ENCODE measurements around the gene ATF7IP2. TPM values are rescaled to one million over a fixed set of nuclear protein-coding genes. Genes with fewer than 3 reads are reported as not detected.

Gene ATF7IP2
- total RNA-seq, 1 donor from 2014 or later = 12.3 TPM

GRCh38 chr16:10520869-10521578, 135.2 kb downstream of the ATF7IP2 start:
- TF ChIP-seq, protein P1, sequence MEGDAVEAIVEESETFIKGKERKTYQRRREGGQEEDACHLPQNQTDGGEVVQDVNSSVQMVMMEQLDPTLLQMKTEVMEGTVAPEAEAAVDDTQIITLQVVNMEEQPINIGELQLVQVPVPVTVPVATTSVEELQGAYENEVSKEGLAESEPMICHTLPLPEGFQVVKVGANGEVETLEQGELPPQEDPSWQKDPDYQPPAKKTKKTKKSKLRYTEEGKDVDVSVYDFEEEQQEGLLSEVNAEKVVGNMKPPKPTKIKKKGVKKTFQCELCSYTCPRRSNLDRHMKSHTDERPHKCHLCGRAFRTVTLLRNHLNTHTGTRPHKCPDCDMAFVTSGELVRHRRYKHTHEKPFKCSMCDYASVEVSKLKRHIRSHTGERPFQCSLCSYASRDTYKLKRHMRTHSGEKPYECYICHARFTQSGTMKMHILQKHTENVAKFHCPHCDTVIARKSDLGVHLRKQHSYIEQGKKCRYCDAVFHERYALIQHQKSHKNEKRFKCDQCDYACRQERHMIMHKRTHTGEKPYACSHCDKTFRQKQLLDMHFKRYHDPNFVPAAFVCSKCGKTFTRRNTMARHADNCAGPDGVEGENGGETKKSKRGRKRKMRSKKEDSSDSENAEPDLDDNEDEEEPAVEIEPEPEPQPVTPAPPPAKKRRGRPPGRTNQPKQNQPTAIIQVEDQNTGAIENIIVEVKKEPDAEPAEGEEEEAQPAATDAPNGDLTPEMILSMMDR (IDR thresholded peaks at IDR 0.05) = no peak
- no peaks in the 10 kb centered on the region for H3K27me3 ChIP-seq
- peaks cover 13% of the 10 kb centered on the region for H3K36me3 ChIP-seq
- no peak overlapping the region for H3K4me3 ChIP-seq
- H3K4me1 ChIP-seq = no peaks in the 10 kb centered on the region
- no peaks in the 10 kb centered on the region for H3K9me3 ChIP-seq
- ATAC-seq (no peak), DNase-seq (no peak)
- no peak overlapping the region for H3K27ac ChIP-seq
- intact Hi-C loops (cut with DNase I) = no loop called here

DNA sequence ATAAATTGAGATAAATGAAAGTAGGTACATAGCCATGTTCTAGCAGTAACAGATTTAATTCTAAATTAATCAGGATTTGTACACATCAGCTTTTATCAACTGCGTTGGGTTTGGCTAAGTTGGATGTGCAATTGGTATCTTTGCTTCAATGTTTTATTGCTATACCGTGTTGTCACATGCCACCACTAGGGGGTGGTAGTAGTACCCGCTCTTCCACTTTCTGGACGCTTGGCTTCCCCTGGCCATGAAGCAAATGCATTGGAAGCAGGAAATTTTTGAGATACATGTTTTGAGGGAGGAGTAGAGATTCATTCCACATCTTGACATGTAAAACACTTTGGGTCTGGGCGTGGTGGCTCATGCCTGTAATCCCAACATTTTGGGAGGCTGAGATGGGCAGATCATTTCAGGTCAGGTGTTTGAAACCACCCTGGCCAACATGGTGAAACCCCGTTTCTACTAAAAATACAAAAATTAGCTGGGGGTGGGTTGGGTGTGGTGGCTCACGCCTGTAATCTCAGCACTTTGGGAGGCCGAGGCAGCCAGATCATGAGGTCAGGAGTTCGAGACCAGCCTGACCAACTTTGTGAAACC, 135.9 kb downstream of the ATF7IP2 start:
- Histone ChIP-seq H3K9me3 (no peaks in the 10 kb centered on the region), H3K4me1 (no peaks in the 10 kb centered on the region), H3K36me3 (peaks cover 18% of the 10 kb centered on the region), H3K4me3 (no peak overlapping the region), H3K27ac (no peak overlapping the region), H3K27me3 (no peaks in the 10 kb centered on the region)
- DNase-seq (no peak), ATAC-seq (peak; percentile 69)
- intact Hi-C loops (cut with DNase I) = no loop called here
- TF ChIP-seq, protein P1 (IDR thresholded peaks at IDR 0.05) = peak; percentile 73

GRCh38 chr16:10522966-10523365, 137.1 kb downstream of the ATF7IP2 start:
- TF ChIP-seq, protein P1 (IDR thresholded peaks at IDR 0.05) = no peak
- intact Hi-C loops (cut with DNase I) = no loop called here
- Histone ChIP-seq H3K27me3 (no peaks in the 10 kb centered on the region), H3K36me3 (peaks cover 29% of the 10 kb centered on the region), H3K4me3 (no peak overlapping the region), H3K27ac (no peak overlapping the region), H3K9me3 (no peaks in the 10 kb centered on the region), H3K4me1 (no peaks in the 10 kb centered on the region)
- DNase-seq = no peak
- no peak for ATAC-seq

DNA sequence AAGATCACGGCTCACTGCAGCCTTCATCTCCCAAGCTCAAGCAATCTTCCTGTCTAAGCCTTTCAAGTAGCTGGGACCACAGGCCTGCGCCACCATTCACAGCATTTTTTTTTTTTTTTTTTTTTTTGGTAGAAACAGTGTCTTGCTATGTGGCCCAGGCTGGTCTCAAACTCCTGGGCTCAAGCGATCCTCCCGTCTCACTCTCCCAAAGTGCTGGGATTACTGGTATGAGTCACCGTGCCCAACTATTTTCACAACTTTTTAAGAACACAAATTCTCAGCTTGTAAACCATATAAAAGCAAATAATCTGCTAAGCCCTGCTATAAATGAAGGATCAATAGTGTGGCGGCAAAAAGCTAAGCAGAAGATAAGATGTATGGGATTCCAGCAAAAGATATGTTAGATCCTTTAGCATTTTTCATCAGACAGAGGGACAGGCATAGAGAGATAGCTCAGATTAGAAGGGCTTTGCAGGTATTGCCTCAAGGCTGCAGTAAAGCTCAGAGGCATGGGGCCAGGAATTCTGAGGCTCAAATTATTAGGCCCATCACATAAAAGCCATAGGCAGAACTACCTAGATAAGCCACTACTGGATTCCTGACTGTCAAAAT, 139.5 kb downstream of the ATF7IP2 start:
- no peak for DNase-seq
- no peak for ATAC-seq
- TF ChIP-seq, protein P1 (IDR thresholded peaks at IDR 0.05) = no peak
- no peaks in the 10 kb centered on the region for H3K4me1 ChIP-seq
- peaks cover 44% of the 10 kb centered on the region for H3K36me3 ChIP-seq
- no peaks in the 10 kb centered on the region for H3K27me3 ChIP-seq
- no peaks in the 10 kb centered on the region for H3K9me3 ChIP-seq
- no peak overlapping the region for H3K4me3 ChIP-seq
- no peak overlapping the region for H3K27ac ChIP-seq
- intact Hi-C loops (cut with DNase I) = no loop called here

- H3K9me3 ChIP-seq = no peaks in the 10 kb centered on the region
- no peak overlapping the region for H3K27ac ChIP-seq
- no peaks in the 10 kb centered on the region for H3K4me1 ChIP-seq
- H3K36me3 ChIP-seq = peaks cover 58% of the 10 kb centered on the region
- TF ChIP-seq, protein P1 (IDR thresholded peaks at IDR 0.05) = no peak
- intact Hi-C loops (cut with DNase I) = no loop called here
- DNase-seq (no peak), ATAC-seq (no peak)
- no peaks in the 10 kb centered on the region for H3K27me3 ChIP-seq
- H3K4me3 ChIP-seq = no peak overlapping the region
Observed at GRCh38 chr16:10526962-10527361, 141.1 kb downstream of the ATF7IP2 start.

Measured in upper lobe of right lung (tissue), 1 donor.